Daoy (cell line): ENCODE results near the gene SGMS1. TPM values are rescaled to one million over a fixed set of nuclear protein-coding genes. Genes with fewer than 3 reads are reported as not detected.

Experiments used
- DNase-seq: peaks from one replicate; pipeline ENCODE4 v3.0.0-alpha.2; 2015; ENCODE audit warnings: low read depth
- total RNA-seq: library from RNA; depleted of rRNA; stranded (reverse); fragments of >200 nt; shearing (Covaris generic); gene quantifications from 2 replicates; pipeline ENCODE4 v1.2.3, GENCODE V29; 2014

Gene SGMS1
- total RNA-seq, 1 experiment from 2014 or later: 13.5 TPM

- peak; percentile 5 for DNase-seq
These were observed 85.0 kb downstream of the SGMS1 start for GRCh38 chr10:50538555-50539398.

GRCh38 chr10:50536617-50537240 lies 87.0 kb downstream of the SGMS1 start:
- no peak for DNase-seq

- DNase-seq: peak; percentile 55
These were observed 88.9 kb downstream of the SGMS1 start for GRCh38 chr10:50534748-50535376.

GRCh38 chr10:50533296-50533695 lies 90.5 kb downstream of the SGMS1 start:
- DNase-seq: no peak

- DNase-seq: no peak
These were observed 92.2 kb downstream of the SGMS1 start for GRCh38 chr10:50531388-50532077.

- DNase-seq: no peak
These were observed 94.1 kb downstream of the SGMS1 start for GRCh38 chr10:50529660-50530059.

GRCh38 chr10:50528206-50528605 lies 95.5 kb downstream of the SGMS1 start:
- DNase-seq: no peak

GRCh38 chr10:50527442-50528043 lies 96.2 kb downstream of the SGMS1 start:
- no peak for DNase-seq

DNA sequence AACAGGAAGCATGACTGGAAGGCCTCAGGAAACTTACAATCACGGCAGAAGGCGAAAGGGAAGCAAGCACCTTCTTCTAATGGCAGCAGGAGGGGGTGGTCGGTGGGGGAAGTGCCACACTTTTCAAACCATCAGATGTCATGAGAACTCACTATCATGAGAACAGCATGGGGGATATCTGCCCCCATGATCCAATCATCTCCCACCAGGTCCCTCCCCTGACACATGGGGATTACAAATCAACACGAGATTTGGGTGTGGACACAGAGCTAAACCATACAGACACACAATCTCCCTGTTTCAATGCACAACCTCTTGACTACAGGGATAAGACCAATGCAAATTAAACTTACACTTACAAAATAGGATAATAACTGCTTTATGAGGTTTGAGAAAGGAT lies 97.6 kb downstream of the SGMS1 start:
- no peak for DNase-seq

GRCh38 chr10:50523357-50523756 lies 100.4 kb downstream of the SGMS1 start:
- no peak for DNase-seq

DNA sequence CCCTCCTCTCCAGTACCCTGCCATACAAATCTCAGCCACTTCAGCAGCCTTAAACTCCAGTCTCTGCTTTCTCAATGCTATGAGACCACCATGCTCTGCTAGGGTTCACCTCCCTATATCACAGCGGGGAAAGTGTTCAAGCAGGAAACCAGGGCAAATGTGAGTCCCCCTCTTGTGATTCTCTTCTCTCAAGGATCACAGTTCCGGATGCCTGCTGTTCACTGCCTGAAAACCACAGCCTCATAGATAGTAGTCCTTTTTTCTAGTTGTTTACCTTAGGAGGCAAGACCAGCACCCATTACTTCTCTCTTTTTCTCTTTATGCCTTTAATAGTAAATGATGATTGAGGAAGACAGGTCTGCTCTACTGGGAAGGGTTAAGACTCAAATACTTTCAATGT lies 100.8 kb downstream of the SGMS1 start:
- no peak for DNase-seq

DNA sequence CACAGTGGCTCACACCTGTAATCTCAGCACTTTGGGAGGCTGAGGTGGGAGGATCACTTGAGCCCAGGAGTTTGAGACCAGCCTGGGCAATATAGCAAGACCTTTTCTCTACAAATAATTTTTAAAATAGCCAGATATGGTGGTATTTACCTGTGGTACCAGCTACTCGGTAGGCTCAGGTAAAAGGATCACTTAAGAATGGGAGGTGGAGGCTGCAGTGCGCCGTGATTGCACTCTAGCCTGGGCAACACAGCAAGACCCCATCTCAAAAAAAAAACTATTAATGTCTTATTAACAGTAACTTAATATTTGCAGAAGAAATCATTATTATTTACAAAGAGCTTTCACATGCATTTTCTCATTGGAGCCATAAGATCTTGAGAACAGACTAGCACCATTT lies 103.6 kb downstream of the SGMS1 start:
- no peak for DNase-seq

GRCh38 chr10:50517626-50518025 lies 106.1 kb downstream of the SGMS1 start:
- no peak for DNase-seq

DNA sequence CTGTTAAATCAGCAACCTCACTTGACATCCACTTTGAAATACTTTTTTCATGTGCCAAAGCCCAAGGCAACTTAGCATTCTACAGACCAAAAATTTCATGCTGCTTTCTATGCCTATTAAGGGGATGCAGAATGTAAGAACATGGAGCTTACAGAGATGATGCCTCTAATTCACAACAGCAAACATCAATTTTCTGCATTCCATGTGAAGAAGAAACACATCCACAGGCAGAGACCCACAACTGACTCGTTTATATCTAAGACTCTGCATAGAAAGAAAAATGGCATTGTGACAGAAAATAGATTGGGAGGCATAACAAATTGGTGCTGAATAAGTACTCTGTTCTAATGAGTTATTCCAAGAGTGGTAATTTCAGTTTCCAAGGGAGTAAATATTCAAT lies 107.6 kb downstream of the SGMS1 start:
- DNase-seq: no peak

DNA sequence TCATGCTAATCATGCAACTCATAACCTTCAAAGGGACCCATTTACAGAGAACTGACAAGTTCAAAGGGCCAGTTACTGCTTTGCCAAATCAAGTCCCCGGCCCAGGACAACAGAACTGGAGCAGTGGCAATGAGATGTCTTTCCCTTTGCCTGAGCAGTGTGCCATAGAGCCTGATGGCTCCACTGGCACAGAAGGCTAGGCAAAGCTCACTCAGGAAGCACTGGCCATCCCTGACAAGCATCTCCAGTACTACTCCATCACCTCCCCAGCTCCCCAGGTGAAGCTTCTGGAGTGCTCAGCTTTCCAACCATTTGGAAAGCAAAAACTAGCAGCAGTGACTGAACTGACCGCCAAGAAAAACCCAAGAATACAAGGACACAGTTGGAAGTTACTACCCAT lies 108.3 kb downstream of the SGMS1 start:
- DNase-seq: no peak

GRCh38 chr10:50514995-50515394 lies 108.8 kb downstream of the SGMS1 start:
- DNase-seq: no peak

- DNase-seq: no peak
These were observed 109.8 kb downstream of the SGMS1 start for GRCh38 chr10:50513956-50514355.

- DNase-seq: no peak
These were observed 110.9 kb downstream of the SGMS1 start for GRCh38 chr10:50512743-50513416.

DNA sequence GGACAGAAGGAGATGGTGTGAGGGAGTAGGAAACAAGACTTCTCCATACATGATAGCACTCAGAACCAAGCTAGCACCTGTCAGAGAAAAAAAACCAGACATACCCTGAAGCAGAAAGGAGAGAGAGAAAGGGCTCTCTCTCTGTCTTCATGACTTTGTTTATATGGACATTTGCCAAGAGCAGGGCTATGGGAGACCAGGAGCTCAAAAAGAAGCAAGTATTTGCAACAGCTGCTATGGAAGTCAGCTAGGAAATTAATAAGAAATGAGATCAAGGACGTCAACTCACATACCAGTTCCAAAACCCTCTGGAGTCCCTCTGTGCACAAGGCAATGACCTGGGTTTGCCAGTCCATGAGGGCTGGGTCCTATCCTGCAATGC lies 111.6 kb downstream of the SGMS1 start:
- no peak for DNase-seq

GRCh38 chr10:50511492-50512213 lies 112.1 kb downstream of the SGMS1 start:
- DNase-seq: peak; percentile 46
